KMS-11 (cell line): ENCODE results near the gene MYO1C.

Experiments used
- H2AFZ ChIP-seq: fragments of 200-600 bp; sonication (generic); 2 replicates; pipeline ENCODE4 v1.6.1; 2016; ENCODE audit warnings: antibody characterized with exemption, mixed run types, low read depth
- H3K27ac ChIP-seq: fragments of 200-600 bp; sonication (generic); 2 replicates; pipeline ENCODE4 v1.6.1; 2016; ENCODE audit warnings: mild to moderate bottlenecking, mixed run types
- H3K27me3 ChIP-seq: fragments of 200-600 bp; sonication (generic); 2 replicates; pipeline ENCODE4 v1.6.1; 2017; ENCODE audit warnings: mild to moderate bottlenecking, low read depth, mixed run types, moderate library complexity; ENCODE audit not compliant: insufficient read depth
- H3K36me3 ChIP-seq: fragments of 200-600 bp; sonication (generic); 2 replicates; pipeline ENCODE4 v1.6.1; 2017; ENCODE audit warnings: mild to moderate bottlenecking, mixed run types; ENCODE audit not compliant: insufficient read depth
- H3K4me1 ChIP-seq: fragments of 200-600 bp; sonication (generic); 2 replicates; pipeline ENCODE4 v1.6.1; 2016; ENCODE audit warnings: mild to moderate bottlenecking, low read depth, mixed run types; ENCODE audit not compliant: poor library complexity, severe bottlenecking
- H3K4me2 ChIP-seq: fragments of 200-600 bp; sonication (generic); 2 replicates; pipeline ENCODE4 v1.7.0; 2016; ENCODE audit warnings: mild to moderate bottlenecking, mixed run types
- H3K4me3 ChIP-seq: fragments of 200-600 bp; sonication (generic); IDR thresholded peaks from 2 replicates; pipeline ENCODE4 v1.6.1; 2017; ENCODE audit warnings: low read depth, low read length, mixed read lengths; ENCODE audit not compliant: insufficient read depth
- H3K79me2 ChIP-seq: fragments of 200-600 bp; sonication (generic); 2 replicates; pipeline ENCODE4 v1.6.1; 2016; ENCODE audit warnings: low read depth, mixed run types; ENCODE audit not compliant: insufficient read depth
- H3K9ac ChIP-seq: fragments of 200-600 bp; sonication (generic); 2 replicates; pipeline ENCODE4 v1.6.1; 2016; ENCODE audit warnings: mild to moderate bottlenecking, mixed run types
- H4K20me1 ChIP-seq: fragments of 200-600 bp; sonication (generic); 2 replicates; pipeline ENCODE4 v1.6.1; 2016; ENCODE audit warnings: mild to moderate bottlenecking, mixed run types; ENCODE audit not compliant: insufficient read depth
- CTCF ChIP-seq: fragments of 200-600 bp; sonication (generic); conservative IDR thresholded peaks from 2 replicates; pipeline ENCODE4 v1.6.1; 2017; ENCODE audit warnings: low read depth, mild to moderate bottlenecking, antibody characterized with exemption, low read length, moderate library complexity, mixed read lengths

The MYO1C gene

DNA sequence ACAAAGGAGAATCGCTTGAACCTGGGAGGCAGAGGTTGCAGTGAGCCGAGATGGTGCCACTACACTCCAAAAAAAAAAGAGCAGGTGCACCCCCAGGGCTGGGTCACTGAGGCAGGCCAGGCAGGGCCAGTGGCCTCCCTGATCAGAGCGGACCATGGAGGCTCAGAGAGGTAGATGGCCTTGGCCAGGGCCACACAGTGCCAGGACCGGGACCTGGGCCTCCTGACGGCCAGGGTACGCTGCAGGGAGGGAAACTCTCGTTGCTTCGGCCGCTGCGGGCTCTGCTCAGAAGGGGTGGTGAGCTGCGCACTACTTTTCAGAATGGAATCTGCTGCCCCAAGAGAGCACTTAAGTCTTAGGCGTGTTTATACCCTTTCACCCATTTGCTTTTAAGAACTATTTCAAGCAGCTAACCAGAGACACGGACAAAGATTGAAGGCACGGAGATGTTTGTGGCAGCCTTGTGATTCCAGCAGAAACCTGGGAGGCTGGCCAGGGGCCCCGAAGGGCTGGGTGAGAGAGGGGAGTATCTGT lies 17.1 kb downstream of the MYO1C start:
- no peaks in the 10 kb centered on the region for H3K79me2 ChIP-seq
- H3K36me3 ChIP-seq: no peaks in the 10 kb centered on the region
- no peaks in the 10 kb centered on the region for H3K27me3 ChIP-seq
- H3K4me3 ChIP-seq: no peak overlapping the region
- no peak for TF ChIP-seq CTCF
- no peak overlapping the region for H3K4me2 ChIP-seq
- no peaks in the 10 kb centered on the region for H4K20me1 ChIP-seq
- H2AFZ ChIP-seq: no peak overlapping the region
- no peak overlapping the region for H3K27ac ChIP-seq
- H3K9ac ChIP-seq: no peak overlapping the region
- H3K4me1 ChIP-seq: no peaks in the 10 kb centered on the region

DNA sequence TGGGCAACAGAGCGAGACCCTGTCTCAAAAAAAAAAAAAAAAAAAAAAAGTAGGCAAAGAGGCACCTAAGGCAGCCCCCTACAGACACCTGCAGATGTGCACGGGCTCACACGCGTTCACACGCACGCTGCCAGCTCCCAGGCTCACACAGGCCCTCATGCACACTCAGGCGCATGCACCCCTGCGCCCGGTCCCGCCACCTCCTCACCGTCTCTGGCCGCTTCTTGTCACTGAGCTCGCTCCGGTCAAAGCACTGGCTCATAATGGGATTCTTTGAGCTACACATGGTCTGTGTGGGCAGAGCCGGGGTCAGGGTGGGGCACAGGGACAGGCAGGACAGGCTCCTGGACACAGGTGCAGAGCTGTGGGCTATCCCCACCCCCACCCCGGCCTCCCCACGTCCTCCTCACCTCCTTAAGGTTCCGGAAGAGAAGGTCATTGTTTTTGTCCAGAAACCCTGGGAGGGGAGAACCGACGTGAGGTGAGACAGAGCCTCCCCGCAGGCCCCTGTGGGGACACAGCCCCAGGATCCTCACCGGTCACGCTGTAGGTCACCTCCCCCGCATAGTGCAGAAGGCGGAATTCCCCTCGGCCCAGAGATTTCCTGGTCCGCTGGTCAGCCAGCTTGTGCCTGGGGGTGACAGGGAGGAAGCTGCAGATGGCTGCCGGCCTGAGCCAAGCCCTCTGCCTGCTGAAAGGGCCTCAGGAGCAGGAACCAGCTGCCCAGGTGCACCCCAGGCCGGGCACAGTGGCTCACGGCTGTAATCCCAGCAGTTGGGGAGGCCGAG lies 17.9 kb downstream of the MYO1C start:
- TF ChIP-seq CTCF: no peak
- no peaks in the 10 kb centered on the region for H3K4me1 ChIP-seq
- H2AFZ ChIP-seq: no peak overlapping the region
- no peak overlapping the region for H3K9ac ChIP-seq
- no peaks in the 10 kb centered on the region for H3K27me3 ChIP-seq
- H3K27ac ChIP-seq: no peak overlapping the region
- no peaks in the 10 kb centered on the region for H4K20me1 ChIP-seq
- no peaks in the 10 kb centered on the region for H3K79me2 ChIP-seq
- no peak overlapping the region for H3K4me3 ChIP-seq
- no peak overlapping the region for H3K4me2 ChIP-seq
- H3K36me3 ChIP-seq: no peaks in the 10 kb centered on the region

- Histone ChIP-seq H4K20me1 (no peaks in the 10 kb centered on the region), H3K4me3 (no peak overlapping the region), H3K9ac (no peak overlapping the region), H3K27ac (no peak overlapping the region), H3K27me3 (no peaks in the 10 kb centered on the region), H3K79me2 (no peaks in the 10 kb centered on the region), H3K36me3 (no peaks in the 10 kb centered on the region), H3K4me2 (no peak overlapping the region), H2AFZ (no peak overlapping the region), H3K4me1 (no peaks in the 10 kb centered on the region)
- TF ChIP-seq CTCF: no peak
Measured at GRCh38 chr17:1473841-1474240, 18.6 kb downstream of the MYO1C start.

DNA sequence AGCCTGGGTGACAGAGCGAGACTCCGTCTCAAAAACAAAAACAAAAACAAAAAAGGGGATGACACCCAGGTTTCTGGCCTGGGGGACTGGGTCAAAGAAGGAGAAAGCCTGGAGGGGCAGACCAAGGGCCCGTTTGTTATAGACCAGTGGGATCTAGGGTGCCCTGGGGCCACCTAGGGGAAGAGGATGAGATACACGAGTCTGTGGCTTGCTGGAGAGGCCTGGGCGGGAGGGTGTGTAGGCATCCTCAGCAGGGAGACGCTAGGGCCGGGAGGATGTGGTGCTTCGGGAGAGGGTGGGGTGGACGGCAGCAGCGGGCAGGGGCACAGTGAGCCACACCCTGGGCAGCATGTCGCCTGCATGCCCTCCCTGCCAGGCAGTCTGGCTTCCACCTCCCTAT lies 19.3 kb downstream of the MYO1C start:
- Histone ChIP-seq H3K4me1 (no peaks in the 10 kb centered on the region), H3K27ac (no peak overlapping the region), H3K4me3 (no peak overlapping the region), H3K27me3 (no peaks in the 10 kb centered on the region), H4K20me1 (no peaks in the 10 kb centered on the region), H3K9ac (no peak overlapping the region), H2AFZ (no peak overlapping the region), H3K79me2 (no peaks in the 10 kb centered on the region), H3K36me3 (no peaks in the 10 kb centered on the region), H3K4me2 (no peak overlapping the region)
- no peak for TF ChIP-seq CTCF
